ENCODE data around the gene ZBTB8OS. TPM values are rescaled to one million over a fixed set of nuclear protein-coding genes. Genes with fewer than 3 reads are reported as not detected.

ZBTB8OS gene
- total and polyA plus RNA-seq, 9 of the 15 experiments (the other 6 are each of a cell fraction or from before 2014, with no cell fraction given): 54.8 to 230 (median 107) TPM

GRCh38 chr1:32651461-32652073, 1.2 kb upstream of the ZBTB8OS start:
- Histone ChIP-seq H3K79me2 (ENCODE audit: control insufficient read depth, insufficient read depth, low read length) (peaks cover 88% of the 10 kb centered on the region), H3K9ac (ENCODE audit: insufficient read depth in 1 of 2, low read depth in 2 of 2, low read length in 2 of 2) (peak overlapping the region; percentile 99 to 100), H3K27me3 (ENCODE audit: control insufficient read depth in 2 of 2, insufficient read depth in 2 of 2, low read length in 2 of 2) (no peaks in the 10 kb centered on the region), H3K4me3 (peak overlapping the region; percentile 84), H3K36me3 (ENCODE audit: control insufficient read depth, insufficient read depth, low read length) (peaks cover 57% of the 10 kb centered on the region), H3K9me1 (ENCODE audit: control insufficient read depth, insufficient read depth, low read length) (no peaks in the 10 kb centered on the region), H2AFZ (ENCODE audit: low read depth, low read length) (peak overlapping the region; percentile 76), H3K27ac (ENCODE audit: extremely low read depth, low read depth, low read length) (peak overlapping the region; percentile 100), H3K9me3 (replicated peaks; ENCODE audit: control insufficient read depth, insufficient read depth, low read depth, low read length) (no peaks in the 10 kb centered on the region), H3K4me2 (ENCODE audit: insufficient read depth, low read length) (peak overlapping the region; percentile 96), H4K20me1 (replicated peaks; ENCODE audit: control insufficient read depth, insufficient read depth, low read length) (no peaks in the 10 kb centered on the region), H3K4me1 (replicated peaks in 1 of 2; ENCODE audit: control insufficient read depth in 2 of 2, insufficient read depth in 2 of 2, low read length in 2 of 2) (peaks cover 19 to 22% of the 10 kb centered on the region in 2 experiments; a peak in 4 of 5 replicates)
- in situ Hi-C loops (cut with MboI): no loop called here
- ChIA-PET CTCF (ENCODE audit: low intra/inter-chr PET ratio) (no interaction called here), POLR2A (interaction anchor here (0.6 to 3.0 kb wide), 25 partner anchors 9 to 1389 kb away, joined by 3 to 12 read pairs (median 3); no protein-coding TSS in a partner anchor)
- no TSS peak for BruUV-seq (replicated peaks)
- FAIRE-seq: no peak
- peak; percentile 31 for ATAC-seq
- under 1% methylated on average over 43 of the region's 43 CpGs for WGBS (ENCODE audit: insufficient coverage, low coverage, missing lambda C conversion rate)
- intact Hi-C loops (cut with micrococcal nuclease): loop anchor here (2.0 kb wide), 1 partner anchor 131 kb away; no protein-coding TSS in a partner anchor
- no peak for DNase-seq (ENCODE audit: extremely low read depth in 1 of 4, low spot score in 3 of 4)
- TF ChIP-seq BCL6 (CRISPR knock-in tag; IDR thresholded peaks at IDR 0.05): 0 out of 2 replicates have a peak, but pooled peaks have one; percentile 13
- peak; percentile 6; the same call in 1 of the 2 replicates for TF ChIP-seq NFRKB (IDR thresholded peaks at IDR 0.05; ENCODE audit: low read depth)
- TF ChIP-seq ZC3H4 (CRISPR knock-in tag; IDR thresholded peaks at IDR 0.05; ENCODE audit: borderline replicate concordance): peak; percentile 86; the same call in 1 of the 2 replicates
- TF ChIP-seq POLR3G (IDR thresholded peaks at IDR 0.05; ENCODE audit: extremely low read depth, insufficient read length, insufficient replicate concordance): no peak
- no peak for TF ChIP-seq NELFE (IDR thresholded peaks at IDR 0.05; ENCODE audit: insufficient read depth, insufficient read length)
- 0 out of 2 replicates have a peak, but pooled peaks have one; percentile 84 for TF ChIP-seq SREBF2 (CRISPR knock-in tag; IDR thresholded peaks at IDR 0.05)
- no peak for TF ChIP-seq ADNP (tag; IDR thresholded peaks at IDR 0.05)
- TF ChIP-seq ZBTB17 (CRISPR knock-in tag; IDR thresholded peaks at IDR 0.05): peak; percentile 70; the same call in 1 of the 2 replicates
- 0 out of 2 replicates have a peak, but pooled peaks have one; percentile 52 for TF ChIP-seq ZNF79 (CRISPR knock-in tag; IDR thresholded peaks at IDR 0.05; ENCODE audit: low read depth)
- TF ChIP-seq SMAD3 (CRISPR knock-in tag; conservative IDR thresholded peaks at IDR 0.05): peak; percentile 70; the same call in 1 of the 2 replicates
- peak; percentile 56; the same call in 1 of the 2 replicates for TF ChIP-seq ZNF41 (CRISPR knock-in tag; conservative IDR thresholded peaks at IDR 0.05)
- 0 out of 2 replicates have a peak, but pooled peaks have one; percentile 18 for TF ChIP-seq ZFP1 (CRISPR knock-in tag; IDR thresholded peaks at IDR 0.05)
- TF ChIP-seq ZNF592 (IDR thresholded peaks at IDR 0.05): peak; percentile 73
- TF ChIP-seq EHMT2 (IDR thresholded peaks at IDR 0.05): no peak
- TF ChIP-seq RBM39 (optimal IDR thresholded peaks at IDR 0.05; ENCODE audit: low read depth, low read length): no peak
- peak; percentile 76; the same call in 1 of the 2 replicates for TF ChIP-seq IRF1 (CRISPR knock-in tag; IDR thresholded peaks at IDR 0.05; ENCODE audit: borderline replicate concordance)
- TF ChIP-seq ERF (CRISPR knock-in tag; IDR thresholded peaks at IDR 0.05): peak; percentile 88
- peak; percentile 88; the same call in 1 of the 2 replicates for TF ChIP-seq FOXK1 (CRISPR knock-in tag; IDR thresholded peaks at IDR 0.05; ENCODE audit: borderline replicate concordance)
